ENCODE data around the gene SRSF2. TPM values are rescaled to one million over a fixed set of nuclear protein-coding genes. Genes with fewer than 3 reads are reported as not detected.

The SRSF2 gene
- total and polyA plus RNA-seq, 9 of the 15 experiments (the other 6 are each of a cell fraction or from before 2014, with no cell fraction given): 161 to 583 (median 393) TPM

GRCh38 chr17:76781056-76781982 lies 44.2 kb upstream of the SRSF2 start (continued):
- TF ChIP-seq EWSR1 (IDR thresholded peaks at IDR 0.05; ENCODE audit: borderline replicate concordance, low read depth, partially characterized antibody): no peak

DNA sequence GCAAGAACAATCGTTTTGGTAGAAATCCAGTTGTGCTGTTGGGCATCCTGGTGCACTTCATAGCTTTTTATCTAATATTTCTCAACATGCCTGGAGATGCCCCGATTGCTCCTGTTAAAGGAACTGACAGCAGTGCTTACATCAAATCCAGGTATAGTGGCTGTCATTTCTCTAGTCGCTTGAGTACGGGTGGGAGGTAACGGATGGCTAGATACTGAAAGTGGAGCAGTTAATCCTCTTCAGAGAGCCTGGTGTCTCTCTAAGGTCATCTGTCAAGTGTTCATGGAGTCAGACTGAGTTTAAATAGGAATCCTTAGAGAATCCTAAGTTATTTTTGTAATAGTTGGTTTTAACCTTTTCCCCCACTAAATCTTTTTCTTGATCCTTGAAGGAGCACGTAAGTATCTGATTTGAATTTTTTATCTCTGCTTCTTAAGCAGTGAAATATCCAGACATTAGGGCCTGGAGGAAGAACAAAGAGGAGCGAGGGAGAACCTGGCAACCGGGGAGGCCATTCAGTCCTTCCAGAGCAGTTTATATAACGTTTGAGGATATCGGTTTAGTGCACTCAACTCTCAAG lies 38.0 kb upstream of the SRSF2 start:
- POLR2A ChIA-PET: interaction anchor here (0.7 to 1.2 kb wide), 3 partner anchors 12 to 91 kb away, joined by 3 read pairs; no protein-coding TSS in a partner anchor
- CTCF ChIA-PET (ENCODE audit: low intra/inter-chr PET ratio): no interaction called here
- FAIRE-seq: no peak

More for the DNA sequence above, 38.0 kb upstream of the SRSF2 start:
- H3K4me3 ChIP-seq: no peak overlapping the region
- intact Hi-C loops (cut with micrococcal nuclease): no loop called here
- no peak overlapping the region for H2AFZ ChIP-seq (ENCODE audit: low read depth, low read length)
- H3K36me3 ChIP-seq (ENCODE audit: control insufficient read depth, insufficient read depth, low read length): peaks cover 60% of the 10 kb centered on the region
- BruUV-seq (replicated peaks): no TSS peak
- 79% methylated on average over 10 of the region's 10 CpGs for WGBS (ENCODE audit: insufficient coverage, low coverage, missing lambda C conversion rate)
- H3K9ac ChIP-seq (ENCODE audit: insufficient read depth in 1 of 2, low read depth in 2 of 2, low read length in 2 of 2): no peak overlapping the region
- peaks cover 0 to 7% of the 10 kb centered on the region in 2 experiments; a peak in 2 of 5 replicates for H3K4me1 ChIP-seq (replicated peaks in 1 of 2; ENCODE audit: control insufficient read depth in 2 of 2, insufficient read depth in 2 of 2, low read length in 2 of 2)
- ATAC-seq (no peak), DNase-seq (ENCODE audit: extremely low read depth in 1 of 4, low spot score in 3 of 4) (no peak)
- H3K4me2 ChIP-seq (ENCODE audit: insufficient read depth, low read length): no peak overlapping the region
- TF ChIP-seq EGR1 (conservative IDR thresholded peaks at IDR 0.05): no peak
- no peaks in the 10 kb centered on the region for H3K79me2 ChIP-seq (ENCODE audit: control insufficient read depth, insufficient read depth, low read length)
- no peaks in the 10 kb centered on the region for H3K9me1 ChIP-seq (ENCODE audit: control insufficient read depth, insufficient read depth, low read length)
- H3K9me3 ChIP-seq (replicated peaks; ENCODE audit: control insufficient read depth, insufficient read depth, low read depth, low read length): no peaks in the 10 kb centered on the region
- in situ Hi-C loops (cut with MboI): no loop called here
- no peaks in the 10 kb centered on the region for H4K20me1 ChIP-seq (replicated peaks; ENCODE audit: control insufficient read depth, insufficient read depth, low read length)
- no peaks in the 10 kb centered on the region for H3K27me3 ChIP-seq (ENCODE audit: control insufficient read depth in 2 of 2, insufficient read depth in 2 of 2, low read length in 2 of 2)
- H3K27ac ChIP-seq (ENCODE audit: extremely low read depth, low read depth, low read length): no peak overlapping the region

All from K562 (cell line).